HEK293 (cell line): ENCODE data around the gene PYROXD2.

Experiments used
- CTCF ChIA-PET: fragments of 350-600 bp; formaldehyde crosslinking; extraction: SDS; loops from one replicate; lab custom pipeline; 2021; ENCODE audit warnings: antibody characterized with exemption; lab: Yijun Ruan, JAX
- POLR2A ChIA-PET: fragments of 300-600 bp; formaldehyde crosslinking; extraction: SDS; loops from one replicate; lab custom pipeline; 2020; ENCODE audit warnings: antibody characterized with exemption, inconsistent platforms; lab: Yijun Ruan, JAX
- H3K27ac ChIP-seq: fragments of 200-500 bp; sonication (Bioruptor generic); 2 replicates; pipeline ENCODE4 v1.5.1; 2014; ENCODE audit warnings: low read depth, low read length, control low read depth, inconsistent platforms; ENCODE audit errors: extremely low read depth
- H3K36me3 ChIP-seq, 2 experiments: fragments of 200-500 bp in 1 of 2; sonication (Bioruptor generic) in 1 of 2; 1 replicate in 1 of 2; 2 replicates in 1 of 2; pipeline ENCODE4 v1.5.1; 2014 to 2017; ENCODE audit warnings: inconsistent platforms in 2 of 2, low read length in 2 of 2; ENCODE audit not compliant: control insufficient read depth in 2 of 2, insufficient read depth in 1 of 2
- H3K4me1 ChIP-seq: fragments of 200-500 bp; sonication (Bioruptor generic); 2 replicates; pipeline ENCODE4 v1.5.1; 2014; ENCODE audit warnings: mild to moderate bottlenecking, low read length, inconsistent platforms; ENCODE audit not compliant: control insufficient read depth, insufficient read depth
- H3K4me3 ChIP-seq: 2 replicates; pipeline ENCODE4 v1.5.1; 2011; ENCODE audit warnings: low read depth, mild to moderate bottlenecking, control low read depth, low read length, moderate library complexity
- H3K9me3 ChIP-seq: fragments of 200-500 bp; sonication (Bioruptor generic); 2 replicates; pipeline ENCODE4 v1.5.1; 2014; ENCODE audit warnings: low read depth, low read length, inconsistent platforms; ENCODE audit not compliant: control insufficient read depth, insufficient read depth
- GLI2 ChIP-seq: fragments of 450-650 bp; formaldehyde crosslinking; IDR thresholded peaks from 2 replicates; pipeline ENCODE4; 2017; ENCODE audit warnings: missing biosample characterization, missing genetic modification characterization, low read depth, borderline replicate concordance
- OSR2 ChIP-seq: fragments of 450-650 bp; formaldehyde crosslinking; IDR thresholded peaks from 2 replicates; pipeline ENCODE4 v1.5.1; 2016; ENCODE audit warnings: missing biosample characterization, missing genetic modification characterization
- PRDM6 ChIP-seq: fragments of 450-650 bp; formaldehyde crosslinking; IDR thresholded peaks from 2 replicates; pipeline ENCODE4 v1.5.1; 2017; ENCODE audit warnings: missing biosample characterization, missing genetic modification characterization
- REPIN1 ChIP-seq: fragments of 450-650 bp; formaldehyde crosslinking; IDR thresholded peaks from 2 replicates; pipeline ENCODE4 v1.5.1; 2017; ENCODE audit warnings: missing biosample characterization, missing genetic modification characterization, low read depth
- SALL2 ChIP-seq: fragments of 450-650 bp; formaldehyde crosslinking; IDR thresholded peaks from 2 replicates; pipeline ENCODE4 v1.5.0; 2017; ENCODE audit warnings: missing biosample characterization, mild to moderate bottlenecking, missing genetic modification characterization, borderline replicate concordance
- SCRT1 ChIP-seq: fragments of 450-650 bp; formaldehyde crosslinking; IDR thresholded peaks from 2 replicates; pipeline ENCODE4 v1.5.1; 2016; ENCODE audit warnings: missing biosample characterization, missing genetic modification characterization, borderline replicate concordance
- SP2 ChIP-seq: fragments of 450-650 bp; formaldehyde crosslinking; IDR thresholded peaks from 2 replicates; pipeline ENCODE4 v1.5.1; 2016; ENCODE audit warnings: missing biosample characterization, missing genetic modification characterization
- ZFHX2 ChIP-seq: fragments of 450-650 bp; formaldehyde crosslinking; conservative IDR thresholded peaks from 2 replicates; pipeline ENCODE4 v1.5.1; 2016; ENCODE audit warnings: missing biosample characterization, missing genetic modification characterization
- ZNF10 ChIP-seq: fragments of 450-650 bp; formaldehyde crosslinking; IDR thresholded peaks from 2 replicates; pipeline ENCODE4 v1.5.1; 2017; ENCODE audit warnings: missing biosample characterization, missing genetic modification characterization
- ZNF114 ChIP-seq: fragments of 450-650 bp; formaldehyde crosslinking; IDR thresholded peaks from 2 replicates; pipeline ENCODE4 v1.5.0; 2017; ENCODE audit warnings: missing biosample characterization, missing genetic modification characterization
- ZNF211 ChIP-seq: fragments of 450-650 bp; formaldehyde crosslinking; IDR thresholded peaks from 2 replicates; pipeline ENCODE4 v1.5.1; 2016; ENCODE audit warnings: low read depth, missing biosample characterization, missing genetic modification characterization
- ZNF26 ChIP-seq: fragments of 450-650 bp; formaldehyde crosslinking; IDR thresholded peaks from 2 replicates; pipeline ENCODE4 v1.5.1; 2016; ENCODE audit warnings: missing biosample characterization, missing genetic modification characterization
- ZNF266 ChIP-seq: fragments of 450-650 bp; formaldehyde crosslinking; IDR thresholded peaks from 2 replicates; pipeline ENCODE4 v1.5.1; 2016; ENCODE audit warnings: missing biosample characterization, missing genetic modification characterization, low read depth
- ZNF341 ChIP-seq: fragments of 450-650 bp; formaldehyde crosslinking; IDR thresholded peaks from 2 replicates; pipeline ENCODE4; 2016; ENCODE audit warnings: low read depth, missing biosample characterization, missing genetic modification characterization
- ZNF48 ChIP-seq: fragments of 450-650 bp; formaldehyde crosslinking; IDR thresholded peaks from 2 replicates; pipeline ENCODE4 v1.5.1; 2016; ENCODE audit warnings: missing biosample characterization, missing genetic modification characterization
- ZNF544 ChIP-seq: fragments of 450-650 bp; formaldehyde crosslinking; IDR thresholded peaks from 2 replicates; pipeline ENCODE4 v1.5.0; 2017; ENCODE audit warnings: missing biosample characterization, missing genetic modification characterization
- ZNF548 ChIP-seq: fragments of 450-650 bp; formaldehyde crosslinking; IDR thresholded peaks from 2 replicates; pipeline ENCODE4 v1.5.1; 2016; ENCODE audit warnings: missing biosample characterization, missing genetic modification characterization
- ZNF580 ChIP-seq: fragments of 450-650 bp; formaldehyde crosslinking; IDR thresholded peaks from 2 replicates; pipeline ENCODE4 v1.5.1; 2016; ENCODE audit warnings: missing biosample characterization, missing genetic modification characterization
- ZNF623 ChIP-seq: fragments of 450-650 bp; formaldehyde crosslinking; IDR thresholded peaks from 2 replicates; pipeline ENCODE4 v1.5.1; 2016; ENCODE audit warnings: missing biosample characterization, missing genetic modification characterization
- ZNF658 ChIP-seq: fragments of 450-650 bp; formaldehyde crosslinking; IDR thresholded peaks from 2 replicates; pipeline ENCODE4; 2016; ENCODE audit warnings: missing biosample characterization, missing genetic modification characterization
- ZNF837 ChIP-seq: fragments of 450-650 bp; formaldehyde crosslinking; IDR thresholded peaks from 2 replicates; pipeline ENCODE4 v1.5.1; 2016; ENCODE audit warnings: missing biosample characterization, missing genetic modification characterization
- ZSCAN23 ChIP-seq: fragments of 450-650 bp; formaldehyde crosslinking; IDR thresholded peaks from 2 replicates; pipeline ENCODE4 v1.5.1; 2016; ENCODE audit warnings: missing biosample characterization, missing genetic modification characterization
- TF ChIP-seq, protein P1 (sequence below): fragments of 450-650 bp; formaldehyde crosslinking; IDR thresholded peaks from 2 replicates; pipeline ENCODE4 v1.5.1; 2016; ENCODE audit warnings: missing biosample characterization, missing genetic modification characterization
- TF ChIP-seq, protein P2 (sequence below): fragments of 450-650 bp; formaldehyde crosslinking; IDR thresholded peaks from 2 replicates; pipeline ENCODE4 v1.5.1; 2016; ENCODE audit warnings: missing biosample characterization, missing genetic modification characterization, low read depth

PYROXD2 gene

DNA sequence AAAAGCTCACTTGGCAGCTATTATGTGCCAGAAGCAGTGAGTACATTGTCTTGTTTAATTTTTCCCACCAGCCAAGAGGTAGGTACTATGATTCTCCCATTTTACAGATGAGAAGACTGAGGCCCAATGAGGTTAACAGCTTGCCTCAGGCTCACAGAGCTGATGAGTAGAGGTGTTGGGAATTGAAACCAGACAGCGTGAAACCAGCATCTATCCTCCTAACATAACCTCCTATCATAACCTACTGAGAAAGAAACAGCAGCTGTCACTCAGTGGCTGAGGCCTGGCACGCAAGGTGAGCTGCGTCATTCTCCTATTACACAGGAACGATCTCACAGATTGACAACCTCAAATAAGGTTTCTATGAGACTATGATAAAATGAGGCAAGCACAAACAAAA lies 6.2 kb downstream of the PYROXD2 start:
- TF ChIP-seq ZNF837 (tag by site-specific recombination), result no peak
- TF ChIP-seq ZNF548, result no peak
- TF ChIP-seq PRDM6 (tag by site-specific recombination), result no peak
- no peak for TF ChIP-seq ZNF341 (tag by site-specific recombination)
- no peak for TF ChIP-seq ZNF10 (tag by site-specific recombination)
- no peak for TF ChIP-seq ZNF48 (tag by site-specific recombination)
- Histone ChIP-seq H3K27ac (no peak overlapping the region), H3K36me3 (no peaks in the 10 kb centered on the region), H3K4me3 (no peak overlapping the region), H3K4me1 (0 out of 2 replicates have a peak, but pooled peaks cover 4% of the 10 kb centered on the region), H3K9me3 (no peaks in the 10 kb centered on the region)
- CTCF ChIA-PET, result interaction anchor here (0.7 kb wide), 1 partner anchor 17 kb away, joined by 3 read pairs; no protein-coding TSS in a partner anchor
- POLR2A ChIA-PET, result no interaction called here

GRCh38 chr10:98407744-98408241 lies 7.2 kb downstream of the PYROXD2 start:
- TF ChIP-seq ZNF211 (tag by site-specific recombination) (no peak), SALL2 (tag by site-specific recombination) (no peak), ZNF544 (tag by site-specific recombination) (no peak), ZNF266 (tag by site-specific recombination) (no peak), ZNF580 (no peak), ZSCAN23 (tag by site-specific recombination) (no peak), ZNF623 (no peak)
- TF ChIP-seq, protein P1, sequence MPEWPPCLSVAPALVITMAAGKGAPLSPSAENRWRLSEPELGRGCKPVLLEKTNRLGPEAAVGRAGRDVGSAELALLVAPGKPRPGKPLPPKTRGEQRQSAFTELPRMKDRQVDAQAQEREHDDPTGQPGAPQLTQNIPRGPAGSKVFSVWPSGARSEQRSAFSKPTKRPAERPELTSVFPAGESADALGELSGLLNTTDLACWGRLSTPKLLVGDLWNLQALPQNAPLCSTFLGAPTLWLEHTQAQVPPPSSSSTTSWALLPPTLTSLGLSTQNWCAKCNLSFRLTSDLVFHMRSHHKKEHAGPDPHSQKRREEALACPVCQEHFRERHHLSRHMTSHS, result no peak
- TF ChIP-seq, protein P2, sequence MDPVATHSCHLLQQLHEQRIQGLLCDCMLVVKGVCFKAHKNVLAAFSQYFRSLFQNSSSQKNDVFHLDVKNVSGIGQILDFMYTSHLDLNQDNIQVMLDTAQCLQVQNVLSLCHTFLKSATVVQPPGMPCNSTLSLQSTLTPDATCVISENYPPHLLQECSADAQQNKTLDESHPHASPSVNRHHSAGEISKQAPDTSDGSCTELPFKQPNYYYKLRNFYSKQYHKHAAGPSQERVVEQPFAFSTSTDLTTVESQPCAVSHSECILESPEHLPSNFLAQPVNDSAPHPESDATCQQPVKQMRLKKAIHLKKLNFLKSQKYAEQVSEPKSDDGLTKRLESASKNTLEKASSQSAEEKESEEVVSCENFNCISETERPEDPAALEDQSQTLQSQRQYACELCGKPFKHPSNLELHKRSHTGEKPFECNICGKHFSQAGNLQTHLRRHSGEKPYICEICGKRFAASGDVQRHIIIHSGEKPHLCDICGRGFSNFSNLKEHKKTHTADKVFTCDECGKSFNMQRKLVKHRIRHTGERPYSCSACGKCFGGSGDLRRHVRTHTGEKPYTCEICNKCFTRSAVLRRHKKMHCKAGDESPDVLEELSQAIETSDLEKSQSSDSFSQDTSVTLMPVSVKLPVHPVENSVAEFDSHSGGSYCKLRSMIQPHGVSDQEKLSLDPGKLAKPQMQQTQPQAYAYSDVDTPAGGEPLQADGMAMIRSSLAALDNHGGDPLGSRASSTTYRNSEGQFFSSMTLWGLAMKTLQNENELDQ (tag by site-specific recombination), result no peak
- Histone ChIP-seq H3K9me3 (no peaks in the 10 kb centered on the region), H3K4me1 (0 out of 2 replicates have a peak, but pooled peaks cover 4% of the 10 kb centered on the region), H3K36me3 (no peaks in the 10 kb centered on the region), H3K4me3 (no peak overlapping the region), H3K27ac (no peak overlapping the region)
- ChIA-PET POLR2A (no interaction called here), CTCF (no interaction called here)

DNA sequence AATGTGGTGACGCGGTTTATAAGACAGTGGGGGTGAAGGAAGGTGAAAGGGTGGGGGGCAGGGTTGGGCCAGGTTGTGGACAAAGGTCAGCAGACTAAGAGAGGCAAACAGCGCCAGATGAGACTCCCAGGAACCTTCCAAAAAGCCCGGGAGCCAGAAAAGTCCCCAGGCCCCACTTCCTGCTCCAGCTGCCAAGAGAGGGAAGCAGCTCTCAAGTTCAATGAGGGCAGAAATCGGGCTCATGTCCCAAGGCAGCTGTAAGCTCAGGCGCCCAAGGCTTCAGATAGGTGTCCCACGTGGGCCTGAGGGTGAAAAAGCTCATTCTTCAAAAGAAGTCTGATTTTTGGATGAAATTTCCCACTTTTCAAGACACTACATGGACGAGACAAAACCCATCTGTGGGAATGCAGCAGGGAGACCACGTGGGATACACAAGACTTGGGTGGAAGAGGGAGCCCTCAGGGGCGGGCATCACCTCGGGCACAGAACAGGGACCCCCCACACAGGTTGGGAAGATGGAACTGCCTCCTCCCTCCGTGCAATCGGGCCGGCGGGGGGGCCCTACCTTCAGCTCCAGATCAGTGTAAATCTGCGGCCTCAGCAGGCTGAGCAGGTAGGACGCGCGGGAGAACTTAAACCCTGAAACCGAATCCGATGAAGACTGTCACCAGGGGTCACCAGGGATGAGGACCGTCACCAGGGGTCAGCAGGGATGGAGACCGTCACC lies 7.8 kb downstream of the PYROXD2 start:
- POLR2A ChIA-PET, result no interaction called here
- no peak for TF ChIP-seq ZFHX2
- no peak for TF ChIP-seq REPIN1 (tag by site-specific recombination)
- no peak for TF ChIP-seq GLI2 (tag by site-specific recombination)
- TF ChIP-seq SP2, result no peak
- no peak for TF ChIP-seq SCRT1
- no peak for TF ChIP-seq ZNF211 (tag by site-specific recombination)
- no peak for TF ChIP-seq ZNF26 (tag by site-specific recombination)
- TF ChIP-seq ZNF658, result no peak
- TF ChIP-seq OSR2, result no peak
- no peak for TF ChIP-seq ZNF114 (tag by site-specific recombination)
- TF ChIP-seq ZNF48 (tag by site-specific recombination), result no peak

More for the DNA sequence above, 7.8 kb downstream of the PYROXD2 start:
- no peaks in the 10 kb centered on the region for H3K9me3 ChIP-seq
- H3K27ac ChIP-seq, result no peak overlapping the region
- H3K4me1 ChIP-seq, result 0 out of 2 replicates have a peak, but pooled peaks cover 4% of the 10 kb centered on the region
- CTCF ChIA-PET, result interaction anchor here (0.5 to 0.7 kb wide), 3 partner anchors 54 to 140 kb away, joined by 3 to 4 read pairs (median 3); no protein-coding TSS in a partner anchor
- no peaks in the 10 kb centered on the region for H3K36me3 ChIP-seq
- H3K4me3 ChIP-seq, result no peak overlapping the region
